BLaER1 (cell line): ENCODE data around the gene TIAM2.

Source experiments
- H3K27ac ChIP-seq: shearing (Covaris generic); formaldehyde crosslinking; 2 replicates; pipeline ENCODE4 v1.8.1; 2022
- H3K27me3 ChIP-seq: shearing (Covaris generic); formaldehyde crosslinking; 2 replicates; pipeline ENCODE4 v1.8.1; 2022
- H3K36me3 ChIP-seq: shearing (Covaris generic); formaldehyde crosslinking; 2 replicates; pipeline ENCODE4 v1.8.1; 2022
- H3K4me1 ChIP-seq: shearing (Covaris generic); formaldehyde crosslinking; 2 replicates; pipeline ENCODE4 v1.8.1; 2022
- H3K4me2 ChIP-seq: shearing (Covaris generic); formaldehyde crosslinking; 2 replicates; pipeline ENCODE4 v1.8.1; 2022
- H3K4me3 ChIP-seq: shearing (Covaris generic); formaldehyde crosslinking; 2 replicates; pipeline ENCODE4 v1.8.1; 2022
- H3K9ac ChIP-seq: shearing (Covaris generic); formaldehyde crosslinking; 2 replicates; pipeline ENCODE4 v1.8.1; 2022
- H3K9me3 ChIP-seq: shearing (Covaris generic); formaldehyde crosslinking; 2 replicates; pipeline ENCODE4 v1.8.1; 2022
- H4K20me1 ChIP-seq: shearing (Covaris generic); formaldehyde crosslinking; 2 replicates; pipeline ENCODE4 v1.8.1; 2022
- Cebpa-rat ChIP-seq: shearing (Covaris generic); IDR thresholded peaks from 2 replicates; pipeline ENCODE4 v1.8.1; 2022

TIAM2 gene

DNA sequence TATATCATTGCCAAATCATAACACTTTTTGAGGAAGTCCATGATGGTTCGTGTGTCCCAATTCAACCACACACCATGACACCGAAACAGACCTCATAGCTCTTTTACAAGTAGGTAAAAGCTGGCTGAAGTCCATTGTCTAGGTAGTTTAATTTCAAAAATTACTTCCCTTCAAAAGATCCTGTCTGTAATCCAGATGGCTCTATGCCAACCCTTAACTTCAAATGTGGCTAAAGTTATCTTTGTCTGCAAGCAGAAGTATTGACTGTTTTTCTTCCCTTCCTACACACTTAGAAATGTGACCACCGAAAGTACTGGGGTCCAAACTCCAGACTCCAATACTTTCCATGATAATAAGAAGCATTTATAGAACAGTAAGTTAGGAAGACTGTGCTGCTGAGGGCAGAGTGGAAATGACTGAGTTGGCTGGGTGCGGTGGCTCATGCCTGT is 8.3 kb upstream of the TIAM2 start:
- Histone ChIP-seq H3K27ac (no peak overlapping the region), H3K36me3 (no peaks in the 10 kb centered on the region), H3K9me3 (no peaks in the 10 kb centered on the region), H3K4me3 (no peak overlapping the region), H3K4me1 (no peaks in the 10 kb centered on the region), H3K4me2 (no peak overlapping the region), H3K27me3 (no peaks in the 10 kb centered on the region), H3K9ac (no peak overlapping the region), H4K20me1 (no peaks in the 10 kb centered on the region)
- TF ChIP-seq Cebpa-rat, result no peak

DNA sequence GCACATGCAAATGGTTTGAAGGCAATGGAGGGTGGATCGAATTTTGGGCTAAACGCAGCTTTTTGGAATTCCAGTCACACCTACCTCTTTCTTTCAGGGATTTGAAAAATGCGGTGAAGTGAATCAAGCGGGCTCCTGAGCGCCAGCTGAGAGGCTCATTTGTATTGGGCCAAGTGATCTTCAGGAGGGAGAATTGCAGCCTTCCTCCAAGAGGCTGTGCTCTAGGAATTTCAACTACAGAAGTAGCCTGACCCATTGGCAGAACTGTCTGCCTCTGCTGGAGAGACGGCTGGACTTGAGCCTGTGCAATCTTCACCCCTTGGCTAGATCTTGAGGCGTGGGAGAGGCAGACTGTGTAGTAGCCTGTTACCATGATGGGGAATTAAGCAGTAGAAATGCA is 5.7 kb upstream of the TIAM2 start:
- Histone ChIP-seq H3K4me3 (no peak overlapping the region), H4K20me1 (no peaks in the 10 kb centered on the region), H3K4me1 (no peaks in the 10 kb centered on the region), H3K9me3 (no peaks in the 10 kb centered on the region), H3K27ac (no peak overlapping the region), H3K27me3 (no peaks in the 10 kb centered on the region), H3K9ac (no peak overlapping the region), H3K36me3 (no peaks in the 10 kb centered on the region), H3K4me2 (no peak overlapping the region)
- no peak for TF ChIP-seq Cebpa-rat

GRCh38 chr6:154991207-154991606 is 3.9 kb upstream of the TIAM2 start:
- Histone ChIP-seq H3K4me3 (no peak overlapping the region), H3K4me2 (no peak overlapping the region), H4K20me1 (no peaks in the 10 kb centered on the region), H3K4me1 (peaks cover 4% of the 10 kb centered on the region), H3K9me3 (no peaks in the 10 kb centered on the region), H3K36me3 (no peaks in the 10 kb centered on the region), H3K27me3 (peaks cover 7% of the 10 kb centered on the region; the same call in 1 of the 2 replicates), H3K27ac (no peak overlapping the region), H3K9ac (no peak overlapping the region)
- TF ChIP-seq Cebpa-rat, result no peak

- Histone ChIP-seq H3K27me3 (peaks cover 19% of the 10 kb centered on the region), H3K4me1 (peaks cover 12% of the 10 kb centered on the region), H4K20me1 (no peaks in the 10 kb centered on the region), H3K4me3 (no peak overlapping the region), H3K9me3 (no peaks in the 10 kb centered on the region), H3K9ac (no peak overlapping the region), H3K27ac (no peak overlapping the region), H3K4me2 (no peak overlapping the region), H3K36me3 (no peaks in the 10 kb centered on the region)
- no peak for TF ChIP-seq Cebpa-rat
Observed at GRCh38 chr6:154993026-154993425, 2.1 kb upstream of the TIAM2 start.

GRCh38 chr6:154993710-154994109 is 1.4 kb upstream of the TIAM2 start:
- Histone ChIP-seq H3K4me1 (peaks cover 12% of the 10 kb centered on the region), H3K4me2 (no peak overlapping the region), H3K27ac (no peak overlapping the region), H3K9ac (no peak overlapping the region), H3K27me3 (peaks cover 19% of the 10 kb centered on the region), H3K9me3 (no peaks in the 10 kb centered on the region), H4K20me1 (no peaks in the 10 kb centered on the region), H3K4me3 (no peak overlapping the region), H3K36me3 (no peaks in the 10 kb centered on the region)
- no peak for TF ChIP-seq Cebpa-rat

GRCh38 chr6:154994836-154995253 is 270 bp upstream of the TIAM2 start:
- peak overlapping the region; percentile 83 for H3K4me3 ChIP-seq
- H4K20me1 ChIP-seq, result no peaks in the 10 kb centered on the region
- no peak for TF ChIP-seq Cebpa-rat
- H3K4me2 ChIP-seq, result peak overlapping the region; percentile 89
- no peak overlapping the region for H3K27ac ChIP-seq
- peaks cover 12% of the 10 kb centered on the region for H3K4me1 ChIP-seq
- no peak overlapping the region for H3K9ac ChIP-seq
- H3K9me3 ChIP-seq, result no peaks in the 10 kb centered on the region
- peaks cover 19% of the 10 kb centered on the region for H3K27me3 ChIP-seq
- H3K36me3 ChIP-seq, result no peaks in the 10 kb centered on the region

GRCh38 chr6:154996016-154996590 is 988 bp downstream of the TIAM2 start:
- Histone ChIP-seq H3K36me3 (no peaks in the 10 kb centered on the region), H4K20me1 (no peaks in the 10 kb centered on the region), H3K9ac (peak overlapping the region; percentile 72), H3K4me2 (peak overlapping the region; percentile 89), H3K9me3 (no peaks in the 10 kb centered on the region), H3K27me3 (peaks cover 19% of the 10 kb centered on the region), H3K4me1 (peaks cover 12% of the 10 kb centered on the region), H3K4me3 (peak overlapping the region; percentile 83), H3K27ac (no peak overlapping the region)
- TF ChIP-seq Cebpa-rat, result no peak

DNA sequence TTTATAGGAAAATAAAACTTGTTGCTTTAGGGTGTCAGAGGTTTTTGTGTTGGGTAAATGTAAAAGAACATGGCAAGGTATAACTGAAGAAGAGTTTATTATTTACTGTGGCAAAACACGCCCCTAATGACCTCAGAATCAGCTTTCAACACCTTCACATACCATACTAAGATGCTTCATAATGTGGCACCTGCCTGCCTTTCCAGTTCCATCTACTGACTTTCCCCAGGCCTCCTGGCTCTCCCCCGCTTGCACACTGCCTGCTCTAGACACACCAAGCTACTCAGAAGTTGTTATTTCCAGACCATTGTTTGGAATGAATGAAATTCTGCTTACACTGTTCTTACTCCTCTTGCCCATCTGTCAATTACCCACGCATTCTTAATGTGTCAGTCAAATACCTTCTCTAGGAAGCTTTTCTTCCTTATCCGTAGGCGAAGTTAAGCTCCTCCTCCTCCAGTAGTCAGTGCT is 1.8 kb downstream of the TIAM2 start:
- Histone ChIP-seq H3K27me3 (peaks cover 19% of the 10 kb centered on the region), H3K4me2 (peak overlapping the region; percentile 89; the same call in 1 of the 2 replicates), H3K4me3 (no peak overlapping the region)

DNA sequence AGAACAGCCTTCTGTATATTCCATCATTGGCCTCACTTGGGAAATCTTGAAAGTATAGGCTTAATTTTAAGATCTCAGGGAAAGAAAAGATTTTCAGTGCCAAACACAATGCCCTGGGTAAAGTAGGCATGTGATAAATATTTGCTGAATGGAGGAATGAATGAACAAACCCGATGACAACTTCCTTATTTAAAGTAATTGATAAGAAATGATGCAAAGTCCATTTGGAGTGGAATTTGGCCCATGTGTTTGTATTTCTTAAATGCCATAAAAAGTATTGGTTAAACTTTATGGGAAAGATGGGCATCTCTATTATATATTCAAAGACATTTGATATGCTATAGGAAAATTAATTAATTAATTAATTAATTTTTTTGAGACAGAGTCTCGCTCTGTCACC is 3.7 kb downstream of the TIAM2 start:
- Histone ChIP-seq H3K27ac (no peak overlapping the region), H3K27me3 (peaks cover 19% of the 10 kb centered on the region), H3K9ac (no peak overlapping the region), H4K20me1 (no peaks in the 10 kb centered on the region), H3K36me3 (no peaks in the 10 kb centered on the region), H3K4me2 (no peak overlapping the region), H3K4me3 (no peak overlapping the region), H3K4me1 (peaks cover 12% of the 10 kb centered on the region), H3K9me3 (no peaks in the 10 kb centered on the region)
- TF ChIP-seq Cebpa-rat, result no peak

More for the DNA sequence above, 1.8 kb downstream of the TIAM2 start:
- Histone ChIP-seq H3K9me3 (no peaks in the 10 kb centered on the region), H3K9ac (no peak overlapping the region), H3K4me1 (peaks cover 12% of the 10 kb centered on the region), H3K27ac (no peak overlapping the region), H4K20me1 (no peaks in the 10 kb centered on the region), H3K36me3 (no peaks in the 10 kb centered on the region)
- no peak for TF ChIP-seq Cebpa-rat

DNA sequence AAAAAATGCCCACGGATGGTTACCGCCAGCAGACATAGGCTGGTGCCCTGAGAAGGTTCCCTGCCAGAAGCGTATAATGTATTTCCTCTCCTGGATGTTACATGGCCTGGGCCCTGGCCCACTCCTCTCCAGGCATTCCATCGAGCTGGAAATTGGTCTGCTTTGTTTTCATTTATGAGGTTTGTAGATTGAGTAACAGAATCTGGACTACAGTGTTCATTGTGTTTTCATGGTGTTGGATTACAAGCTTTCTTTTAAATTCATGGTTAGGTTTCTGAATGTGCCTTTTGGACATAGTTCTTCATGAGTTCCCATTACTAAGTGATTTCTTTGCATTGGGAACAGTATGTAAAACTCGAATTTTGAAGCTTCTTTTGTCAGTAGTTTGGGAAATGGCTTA is 6.4 kb downstream of the TIAM2 start:
- H3K4me1 ChIP-seq, result peaks cover 5% of the 10 kb centered on the region
- H3K9me3 ChIP-seq, result no peaks in the 10 kb centered on the region
- H3K4me3 ChIP-seq, result no peak overlapping the region
- no peak overlapping the region for H3K27ac ChIP-seq
- no peaks in the 10 kb centered on the region for H3K36me3 ChIP-seq
- H3K4me2 ChIP-seq, result no peak overlapping the region
- TF ChIP-seq Cebpa-rat, result no peak
- H3K9ac ChIP-seq, result no peak overlapping the region
- H3K27me3 ChIP-seq, result peaks cover 9% of the 10 kb centered on the region
- no peaks in the 10 kb centered on the region for H4K20me1 ChIP-seq
